Glomerular endothelial cell (primary cell): ENCODE data around the gene RBM41. TPM values are rescaled to one million over a fixed set of nuclear protein-coding genes. Genes with fewer than 3 reads are reported as not detected.

Experiments used
- DNase-seq: peaks from one replicate; pipeline ENCODE4 v3.0.0-alpha.2; 2011; ENCODE audit warnings: low read depth, low spot score; ENCODE audit errors: extremely low read depth
- total RNA-seq: library from RNA; depleted of rRNA; stranded (reverse); fragments of >200 nt; gene quantifications from 2 replicates; pipeline ENCODE4 v1.2.3, GENCODE V29; 2015

The RBM41 gene
- total RNA-seq, 1 donor from 2014 or later: 10.4 TPM

GRCh38 chrX:107047622-107048021, 71.0 kb downstream of the RBM41 start:
- no peak for DNase-seq

- DNase-seq: no peak
Observed at GRCh38 chrX:107029752-107030151, 88.9 kb downstream of the RBM41 start.

- DNase-seq: no peak
Observed at GRCh38 chrX:107025545-107025944, 93.1 kb downstream of the RBM41 start.

GRCh38 chrX:107014936-107015335, 103.7 kb downstream of the RBM41 start:
- no peak for DNase-seq

Other genes starting within 250 kb of the RBM41 start
- not detected in 2 replicates for gene RIPPLY1, start 215.5 kb downstream of the RBM41 start, total RNA-seq
- 0.87 TPM in 1 of 2 replicates, not detected in the other for gene CLDN2, start 198.4 kb downstream of the RBM41 start, total RNA-seq
- 12.1 and 16.3 TPM in 2 replicates for gene MORC4, start 118.6 kb downstream of the RBM41 start, total RNA-seq
- 3.4 TPM in 1 of 2 replicates, not detected in the other for gene NUP62CL, start 87.6 kb upstream of the RBM41 start, total RNA-seq
- not detected in 2 replicates for gene DNAAF6, start 87.8 kb upstream of the RBM41 start, total RNA-seq